Activated B cell treated with CpG ODN at 0.5 μM for 24 hours (primary cell): ENCODE measurements around the gene CAVIN4. TPM values are rescaled to one million over a fixed set of nuclear protein-coding genes. Genes with fewer than 3 reads are reported as not detected.

Experiments
- ATAC-seq: fragments of 200-7000 bp; cut with Tn5 transposase; one replicate; pipeline ENCODE4 v1.10.0; 2021; ENCODE audit warnings: low read depth, mild to moderate bottlenecking, moderate library complexity
- CTCF ChIA-PET: fragments of 350-600 bp; sonication (Branson Sonifier 250); formaldehyde crosslinking; loops from one replicate; lab custom pipeline; 2021; ENCODE audit warnings: antibody characterized with exemption; lab: Charles Lee
- POLR2A ChIA-PET: fragments of 350-600 bp; sonication (Branson Sonifier 250); formaldehyde crosslinking; loops from one replicate; lab custom pipeline; 2021; ENCODE audit warnings: antibody characterized with exemption; lab: Charles Lee
- DNase-seq: peaks from one replicate; pipeline ENCODE4 v3.0.0; 2022
- H3K27ac Mint-ChIP-seq: one replicate; pipeline ENCODE4 v1.8.0; 2020; ENCODE audit warnings: mixed read lengths
- H3K27me3 Mint-ChIP-seq: one replicate; pipeline ENCODE4 v1.8.0; 2021; ENCODE audit warnings: mixed read lengths
- H3K36me3 Mint-ChIP-seq: one replicate; pipeline ENCODE4 v1.8.0; 2021; ENCODE audit warnings: low read depth, mixed read lengths
- H3K4me1 Mint-ChIP-seq: one replicate; pipeline ENCODE4 v1.8.0; 2021; ENCODE audit warnings: mixed read lengths
- H3K4me3 Mint-ChIP-seq: one replicate; pipeline ENCODE4 v1.8.0; 2020; ENCODE audit warnings: mild to moderate bottlenecking, mixed read lengths
- H3K9me3 Mint-ChIP-seq: one replicate; pipeline ENCODE4 v1.8.0; 2020; ENCODE audit warnings: mixed read lengths
- intact Hi-C: fragments of 100-400 bp; cut with micrococcal nuclease; formaldehyde crosslinking; loops from one replicate; pipeline ENCODE4 v1.15.1; 2024
- total RNA-seq: library from RNA; stranded (reverse); gene quantifications from 2 replicates; pipeline ENCODE4 v1.2.3, GENCODE V29; 2022
- TF ChIP-seq, protein P1 (sequence below): fragments of 200-600 bp; IDR thresholded peaks from one replicate; pipeline ENCODE4 v1.8.0; 2022; ENCODE audit warnings: antibody characterized with exemption, mild to moderate bottlenecking

CAVIN4 gene, protein sequence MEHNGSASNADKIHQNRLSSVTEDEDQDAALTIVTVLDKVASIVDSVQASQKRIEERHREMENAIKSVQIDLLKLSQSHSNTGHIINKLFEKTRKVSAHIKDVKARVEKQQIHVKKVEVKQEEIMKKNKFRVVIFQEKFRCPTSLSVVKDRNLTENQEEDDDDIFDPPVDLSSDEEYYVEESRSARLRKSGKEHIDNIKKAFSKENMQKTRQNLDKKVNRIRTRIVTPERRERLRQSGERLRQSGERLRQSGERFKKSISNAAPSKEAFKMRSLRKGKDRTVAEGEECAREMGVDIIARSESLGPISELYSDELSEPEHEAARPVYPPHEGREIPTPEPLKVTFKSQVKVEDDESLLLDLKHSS
- total RNA-seq = 0.09 TPM in 1 of 2 replicates, not detected in the other

DNA sequence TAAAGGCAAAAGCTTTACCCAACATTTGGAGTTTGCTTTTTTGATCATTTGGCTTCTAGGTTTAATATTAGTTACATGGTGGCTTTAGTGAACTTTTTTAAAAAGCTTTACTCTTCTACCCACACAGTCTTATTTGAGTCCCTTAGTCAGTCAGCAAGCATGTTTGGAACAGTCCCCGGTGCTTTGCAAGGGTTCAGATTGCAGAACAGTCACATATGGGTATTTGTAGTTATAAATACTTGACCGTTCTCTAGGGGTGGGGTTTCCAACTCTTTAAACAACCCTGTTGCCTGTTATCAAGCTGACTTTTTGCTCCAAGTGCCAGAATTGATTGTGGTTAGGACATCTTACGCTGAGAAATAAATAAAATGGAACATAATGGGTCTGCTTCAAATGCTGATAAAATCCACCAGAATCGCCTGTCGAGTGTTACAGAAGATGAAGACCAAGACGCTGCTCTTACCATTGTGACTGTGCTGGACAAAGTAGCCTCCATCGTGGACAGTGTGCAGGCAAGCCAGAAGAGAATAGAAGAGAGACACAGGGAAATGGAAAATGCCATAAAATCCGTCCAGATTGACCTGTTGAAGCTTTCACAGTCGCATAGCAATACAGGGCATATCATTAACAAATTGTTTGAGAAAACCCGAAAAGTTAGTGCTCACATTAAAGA is at the start of gene CAVIN4:
TSS of gene CAVIN4 (plus strand) at position 304 of the 673 bp plus-strand sequence. CDS start at position 369, 65 bp downstream.
- no peaks in the 10 kb centered on the region for H3K27me3 Mint-ChIP-seq
- no peak for ATAC-seq
- H3K4me3 Mint-ChIP-seq = no peak within 1 kb of the TSS
- H3K27ac Mint-ChIP-seq = no peak within 1 kb of the TSS
- H3K36me3 Mint-ChIP-seq = no peaks in the 10 kb centered on the region
- TF ChIP-seq, protein P1, sequence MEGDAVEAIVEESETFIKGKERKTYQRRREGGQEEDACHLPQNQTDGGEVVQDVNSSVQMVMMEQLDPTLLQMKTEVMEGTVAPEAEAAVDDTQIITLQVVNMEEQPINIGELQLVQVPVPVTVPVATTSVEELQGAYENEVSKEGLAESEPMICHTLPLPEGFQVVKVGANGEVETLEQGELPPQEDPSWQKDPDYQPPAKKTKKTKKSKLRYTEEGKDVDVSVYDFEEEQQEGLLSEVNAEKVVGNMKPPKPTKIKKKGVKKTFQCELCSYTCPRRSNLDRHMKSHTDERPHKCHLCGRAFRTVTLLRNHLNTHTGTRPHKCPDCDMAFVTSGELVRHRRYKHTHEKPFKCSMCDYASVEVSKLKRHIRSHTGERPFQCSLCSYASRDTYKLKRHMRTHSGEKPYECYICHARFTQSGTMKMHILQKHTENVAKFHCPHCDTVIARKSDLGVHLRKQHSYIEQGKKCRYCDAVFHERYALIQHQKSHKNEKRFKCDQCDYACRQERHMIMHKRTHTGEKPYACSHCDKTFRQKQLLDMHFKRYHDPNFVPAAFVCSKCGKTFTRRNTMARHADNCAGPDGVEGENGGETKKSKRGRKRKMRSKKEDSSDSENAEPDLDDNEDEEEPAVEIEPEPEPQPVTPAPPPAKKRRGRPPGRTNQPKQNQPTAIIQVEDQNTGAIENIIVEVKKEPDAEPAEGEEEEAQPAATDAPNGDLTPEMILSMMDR = no peak
- no peaks in the 10 kb centered on the region for H3K9me3 Mint-ChIP-seq
- ChIA-PET CTCF (no interaction called here), POLR2A (no interaction called here)
- intact Hi-C loops = no loop called here
- DNase-seq = no peak
- H3K4me1 Mint-ChIP-seq = no peaks in the 10 kb centered on the region

DNA sequence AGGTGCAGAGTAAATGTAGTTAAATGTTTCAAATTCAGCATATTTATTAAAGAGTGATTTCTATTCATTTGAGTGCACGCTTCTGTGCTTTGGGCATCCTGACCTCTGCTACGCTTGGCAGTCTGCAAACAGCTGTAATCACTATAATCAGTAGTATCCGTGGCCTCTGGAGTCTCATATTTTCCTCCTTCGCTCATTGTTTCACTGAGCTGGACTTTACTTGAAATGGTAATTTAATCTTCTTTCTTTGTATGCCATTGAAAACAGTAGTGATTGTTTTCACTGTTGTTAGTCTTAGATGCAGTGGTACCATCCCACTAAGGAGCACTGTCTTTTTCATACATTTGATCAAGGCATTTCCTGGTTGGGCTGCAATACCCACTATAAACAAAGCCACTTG is 43.5 kb upstream of the CAVIN4 start:
- no peak for ATAC-seq
- ChIA-PET POLR2A (no interaction called here), CTCF (no interaction called here)
- no peaks in the 10 kb centered on the region for H3K36me3 Mint-ChIP-seq
- H3K9me3 Mint-ChIP-seq = no peaks in the 10 kb centered on the region
- no peak overlapping the region for H3K4me3 Mint-ChIP-seq
- TF ChIP-seq, protein P1 = no peak
- DNase-seq = no peak
- H3K4me1 Mint-ChIP-seq = no peaks in the 10 kb centered on the region
- H3K27ac Mint-ChIP-seq = no peak overlapping the region
- intact Hi-C loops = no loop called here
- no peaks in the 10 kb centered on the region for H3K27me3 Mint-ChIP-seq

DNA sequence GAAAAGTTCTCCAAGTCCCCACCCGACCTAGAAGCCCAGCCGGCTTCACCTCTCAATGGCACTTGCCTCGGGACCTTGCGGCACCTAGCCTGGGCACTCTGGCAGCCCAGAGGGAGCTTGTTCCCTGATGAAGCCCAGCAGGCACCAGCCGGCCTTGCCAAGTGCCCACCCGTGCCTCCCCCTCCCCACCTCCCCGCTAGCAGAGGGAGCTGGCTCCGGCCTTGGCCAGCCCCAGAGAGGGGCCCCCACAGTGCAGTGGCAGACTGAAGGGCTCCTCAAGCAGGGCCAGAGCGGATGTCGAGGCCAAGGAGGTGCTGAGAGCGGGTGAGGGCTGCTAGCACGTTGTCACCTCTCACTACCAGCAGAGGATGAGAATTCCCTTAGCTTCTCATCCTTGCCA is 37.6 kb upstream of the CAVIN4 start:
- no peak for DNase-seq
- no peaks in the 10 kb centered on the region for H3K27me3 Mint-ChIP-seq
- TF ChIP-seq, protein P1 = no peak
- H3K9me3 Mint-ChIP-seq = peaks cover 3% of the 10 kb centered on the region
- no peaks in the 10 kb centered on the region for H3K4me1 Mint-ChIP-seq
- POLR2A ChIA-PET = no interaction called here
- H3K27ac Mint-ChIP-seq = no peak overlapping the region
- CTCF ChIA-PET = no interaction called here
- no peak for ATAC-seq
- intact Hi-C loops = no loop called here
- no peak overlapping the region for H3K4me3 Mint-ChIP-seq
- peaks cover 6% of the 10 kb centered on the region for H3K36me3 Mint-ChIP-seq

- TF ChIP-seq, protein P1 = no peak
- peaks cover 12% of the 10 kb centered on the region for H3K4me1 Mint-ChIP-seq
- ATAC-seq = no peak
- H3K27ac Mint-ChIP-seq = peak overlapping the region; percentile 7
- H3K4me3 Mint-ChIP-seq = peak overlapping the region; percentile 12
- CTCF ChIA-PET = no interaction called here
- intact Hi-C loops = no loop called here
- H3K27me3 Mint-ChIP-seq = no peaks in the 10 kb centered on the region
- peaks cover 22% of the 10 kb centered on the region for H3K9me3 Mint-ChIP-seq
- H3K36me3 Mint-ChIP-seq = peaks cover 22% of the 10 kb centered on the region
- POLR2A ChIA-PET = no interaction called here
- no peak for DNase-seq
Measured at GRCh38 chr9:100549048-100549447, 28.8 kb upstream of the CAVIN4 start.

DNA sequence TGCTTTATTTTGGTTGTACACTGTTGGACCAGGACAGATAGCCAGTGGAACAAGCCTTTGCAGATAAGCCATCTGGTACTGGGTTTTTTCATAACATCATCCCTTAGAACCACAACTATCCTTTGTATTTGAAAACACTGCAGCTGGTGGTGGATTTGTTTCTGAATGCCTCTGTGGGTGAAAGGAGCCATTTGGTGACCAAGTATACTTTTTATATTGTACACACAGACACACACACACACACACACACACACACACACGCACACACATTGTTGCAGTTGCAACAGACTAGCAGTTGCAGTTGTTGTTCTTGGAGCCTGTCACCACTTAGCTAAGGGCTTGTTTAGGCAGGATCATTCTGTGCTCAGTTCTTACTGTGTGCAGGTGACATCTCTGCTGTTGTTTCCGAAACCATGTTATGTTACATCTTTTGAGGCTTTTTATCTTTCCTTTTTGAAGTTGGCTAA is 22.9 kb upstream of the CAVIN4 start:
- Mint-ChIP-seq H3K4me3 (no peak overlapping the region), H3K27me3 (no peaks in the 10 kb centered on the region), H3K27ac (no peak overlapping the region), H3K4me1 (no peaks in the 10 kb centered on the region), H3K36me3 (peaks cover 5% of the 10 kb centered on the region), H3K9me3 (no peaks in the 10 kb centered on the region)
- POLR2A ChIA-PET = no interaction called here
- DNase-seq = no peak
- TF ChIP-seq, protein P1 = no peak
- intact Hi-C loops = no loop called here
- CTCF ChIA-PET = no interaction called here
- ATAC-seq = no peak
